PFSK-1 (cell line): ENCODE results near the gene RUNX2.

Source experiments
- FOXP2 ChIP-seq: optimal IDR thresholded peaks from 2 replicates; pipeline ENCODE3; 2011; ENCODE audit warnings: borderline replicate concordance, control low read depth, inconsistent platforms; ENCODE audit not compliant: insufficient read depth; ENCODE audit errors: extremely low read length, extremely low read depth
- POLR2AphosphoS5 ChIP-seq: IDR thresholded peaks from 2 replicates; pipeline ENCODE4 v1.6.1; 2012; ENCODE audit warnings: low read depth, mild to moderate bottlenecking, control low read depth, low read length, moderate library complexity
- SIN3A ChIP-seq: IDR thresholded peaks from 2 replicates; pipeline ENCODE4 v1.6.1; 2012; ENCODE audit warnings: mild to moderate bottlenecking, low read length, moderate library complexity, borderline replicate concordance; ENCODE audit not compliant: insufficient read depth
- TAF1 ChIP-seq: IDR thresholded peaks from 2 replicates; pipeline ENCODE4 v1.6.1; 2012; ENCODE audit warnings: low read length, control low read depth, borderline replicate concordance; ENCODE audit not compliant: insufficient read depth
- TF ChIP-seq, protein P1 (sequence below), 2 experiments: IDR thresholded peaks; 2 replicates each; pipeline versions ENCODE4 v1.6.1 to v1.8.0; 2011 to 2012; ENCODE audit warnings: low read depth in 2 of 2, low read length in 2 of 2, control low read depth in 1 of 2, inconsistent platforms in 1 of 2, mild to moderate bottlenecking in 1 of 2, moderate library complexity in 1 of 2; ENCODE audit not compliant: insufficient read depth in 1 of 2

Gene RUNX2

GRCh38 chr6:45702849-45703739, 375.0 kb downstream of the RUNX2 start:
- no peak for TF ChIP-seq TAF1
- TF ChIP-seq SIN3A = no peak
- no peak for TF ChIP-seq FOXP2
- TF ChIP-seq, protein P1, sequence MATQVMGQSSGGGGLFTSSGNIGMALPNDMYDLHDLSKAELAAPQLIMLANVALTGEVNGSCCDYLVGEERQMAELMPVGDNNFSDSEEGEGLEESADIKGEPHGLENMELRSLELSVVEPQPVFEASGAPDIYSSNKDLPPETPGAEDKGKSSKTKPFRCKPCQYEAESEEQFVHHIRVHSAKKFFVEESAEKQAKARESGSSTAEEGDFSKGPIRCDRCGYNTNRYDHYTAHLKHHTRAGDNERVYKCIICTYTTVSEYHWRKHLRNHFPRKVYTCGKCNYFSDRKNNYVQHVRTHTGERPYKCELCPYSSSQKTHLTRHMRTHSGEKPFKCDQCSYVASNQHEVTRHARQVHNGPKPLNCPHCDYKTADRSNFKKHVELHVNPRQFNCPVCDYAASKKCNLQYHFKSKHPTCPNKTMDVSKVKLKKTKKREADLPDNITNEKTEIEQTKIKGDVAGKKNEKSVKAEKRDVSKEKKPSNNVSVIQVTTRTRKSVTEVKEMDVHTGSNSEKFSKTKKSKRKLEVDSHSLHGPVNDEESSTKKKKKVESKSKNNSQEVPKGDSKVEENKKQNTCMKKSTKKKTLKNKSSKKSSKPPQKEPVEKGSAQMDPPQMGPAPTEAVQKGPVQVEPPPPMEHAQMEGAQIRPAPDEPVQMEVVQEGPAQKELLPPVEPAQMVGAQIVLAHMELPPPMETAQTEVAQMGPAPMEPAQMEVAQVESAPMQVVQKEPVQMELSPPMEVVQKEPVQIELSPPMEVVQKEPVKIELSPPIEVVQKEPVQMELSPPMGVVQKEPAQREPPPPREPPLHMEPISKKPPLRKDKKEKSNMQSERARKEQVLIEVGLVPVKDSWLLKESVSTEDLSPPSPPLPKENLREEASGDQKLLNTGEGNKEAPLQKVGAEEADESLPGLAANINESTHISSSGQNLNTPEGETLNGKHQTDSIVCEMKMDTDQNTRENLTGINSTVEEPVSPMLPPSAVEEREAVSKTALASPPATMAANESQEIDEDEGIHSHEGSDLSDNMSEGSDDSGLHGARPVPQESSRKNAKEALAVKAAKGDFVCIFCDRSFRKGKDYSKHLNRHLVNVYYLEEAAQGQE (IDR thresholded peaks at IDR 0.05; ENCODE audit: insufficient read depth in 1 of 2, low read depth in 2 of 2, low read length in 2 of 2) = no peak
- TF ChIP-seq POLR2AphosphoS5 = no peak

GRCh38 chr6:45704056-45704800, 376.1 kb downstream of the RUNX2 start:
- TF ChIP-seq FOXP2 = no peak
- no peak for TF ChIP-seq SIN3A
- TF ChIP-seq TAF1 = no peak
- no peak for TF ChIP-seq POLR2AphosphoS5
- TF ChIP-seq, protein P1 (IDR thresholded peaks at IDR 0.05; ENCODE audit: insufficient read depth in 1 of 2, low read depth in 2 of 2, low read length in 2 of 2) = no peak

DNA sequence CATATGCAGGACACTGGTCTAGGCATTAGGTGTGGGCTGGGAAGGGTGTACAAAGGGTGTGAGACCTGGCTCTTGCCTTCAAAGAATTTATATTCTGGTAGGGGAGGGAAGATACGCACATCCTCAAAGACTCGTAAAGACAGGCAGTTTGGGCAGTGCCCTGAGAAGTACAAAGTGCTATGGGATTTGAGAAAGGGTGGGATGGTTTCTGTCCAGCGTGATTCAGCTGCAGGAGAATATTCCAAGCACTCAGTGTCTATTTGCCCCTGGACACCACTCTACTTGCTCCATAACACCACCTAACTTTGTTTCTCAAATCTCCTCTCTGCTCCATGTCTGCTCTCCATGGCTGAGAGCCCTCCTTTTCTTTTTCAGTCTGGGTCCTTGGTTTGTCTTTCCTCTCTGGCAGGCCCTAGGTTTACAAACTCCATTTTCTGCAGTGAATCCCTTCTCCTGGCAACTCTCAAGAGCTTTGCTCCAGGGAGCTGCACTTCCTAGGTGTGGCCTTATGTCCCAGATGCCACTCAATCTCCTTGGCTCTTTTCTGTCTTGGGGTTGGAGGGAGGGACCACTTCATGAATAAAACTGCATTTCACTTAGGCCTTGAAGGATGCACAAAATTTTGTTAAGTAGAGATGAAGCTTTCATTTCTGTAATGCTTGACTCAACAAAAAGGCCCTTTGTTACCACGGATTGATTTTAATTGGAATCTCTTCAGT, 377.2 kb downstream of the RUNX2 start:
- TF ChIP-seq POLR2AphosphoS5 (no peak), FOXP2 (no peak), SIN3A (no peak), TAF1 (no peak)
- TF ChIP-seq, protein P1 (IDR thresholded peaks at IDR 0.05; ENCODE audit: insufficient read depth in 1 of 2, low read depth in 2 of 2, low read length in 2 of 2) = no peak

DNA sequence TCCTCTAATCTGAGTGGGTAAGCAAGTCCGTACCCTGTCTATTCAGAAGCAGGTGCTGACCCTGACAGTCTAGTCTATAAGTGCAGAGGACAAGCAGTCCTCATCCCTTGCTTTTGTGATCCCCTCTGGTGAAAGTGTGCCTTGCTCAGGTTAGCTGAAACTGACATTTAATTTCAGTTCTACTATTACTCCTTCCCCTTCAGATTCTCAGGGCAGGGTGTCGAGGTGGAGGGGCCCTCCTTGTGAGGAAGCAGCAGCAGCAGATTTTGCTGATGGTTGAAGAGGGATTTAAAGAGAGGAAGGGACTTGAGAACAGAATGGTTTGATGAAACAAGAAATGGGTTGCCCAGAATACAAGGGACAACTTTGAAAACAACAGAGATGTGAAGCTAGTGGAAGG, 378.2 kb downstream of the RUNX2 start:
- no peak for TF ChIP-seq FOXP2
- TF ChIP-seq POLR2AphosphoS5 = no peak
- TF ChIP-seq, protein P1 (IDR thresholded peaks at IDR 0.05; ENCODE audit: insufficient read depth in 1 of 2, low read depth in 2 of 2, low read length in 2 of 2) = no peak
- TF ChIP-seq TAF1 = no peak
- no peak for TF ChIP-seq SIN3A
